Thyroid gland (tissue), 4 donors: ENCODE measurements around the gene KDM1A. TPM values are rescaled to one million over a fixed set of nuclear protein-coding genes. Genes with fewer than 3 reads are reported as not detected.
A peak's percentile ranks its signal among the peaks of the same experiment; 100 is the strongest.

Experiments
- DNase-seq, 2 donors: peaks; one replicate each; pipeline ENCODE4 v3.0.0-alpha.2; 2019
- H3K27ac ChIP-seq, 3 donors: fragments of 200-600 bp; sonication (generic); 1 replicate in 2 of 3; 2 replicates in 1 of 3; pipeline ENCODE4 v1.5.1; 2016 to 2019; ENCODE audit warnings: mild to moderate bottlenecking in 1 of 3, moderate library complexity in 1 of 3
- H3K27me3 ChIP-seq: fragments of 200-600 bp; sonication (generic); one replicate; pipeline ENCODE4 v1.5.1; 2019
- H3K36me3 ChIP-seq, 2 donors: fragments of 200-600 bp; sonication (generic); one replicate each; pipeline ENCODE4 v1.5.1; 2016 to 2019
- H3K4me1 ChIP-seq, 2 donors: fragments of 200-600 bp; sonication (generic); one replicate each; pipeline ENCODE4 v1.5.1; 2017 to 2019
- H3K4me3 ChIP-seq, 3 donors: fragments of 200-600 bp; sonication (generic); replicated peaks in 1 of 3; 1 replicate in 2 of 3; 2 replicates in 1 of 3; pipeline ENCODE4 v1.5.1; 2016; ENCODE audit warnings: mild to moderate bottlenecking in 1 of 3
- H3K9me3 ChIP-seq: fragments of 200-600 bp; sonication (generic); one replicate; pipeline ENCODE4 v1.5.1; 2017
- CTCF ChIP-seq, 6 experiments: fragments of 200-600 bp in 3 of 6; fragments of 450-650 bp in 3 of 6; sonication (generic) in 3 of 6; IDR thresholded peaks; one replicate each; pipeline ENCODE4 v1.5.1; 2016 to 2019; ENCODE audit warnings: antibody characterized with exemption in 6 of 6, mild to moderate bottlenecking in 2 of 6, inconsistent platforms in 1 of 6, moderate library complexity in 1 of 6
- POLR2A ChIP-seq, 2 donors: fragments of 450-650 bp; IDR thresholded peaks; one replicate each; pipeline ENCODE4 v1.6.1; 2017; ENCODE audit warnings: antibody characterized with exemption in 2 of 2, mild to moderate bottlenecking in 2 of 2, moderate library complexity in 1 of 2
- WGBS, 2 donors: methylation state at CpG; one replicate each; pipeline ENCODE4 v1.1.5; 2017; 5-methylcytosine and 5-hydroxymethylcytosine counted together
- intact Hi-C: fragments of 100-400 bp; cut with DNase I; formaldehyde crosslinking; loops from one replicate; pipeline ENCODE4 v1.15.1; 2023
- total RNA-seq, 4 donors: library from RNA; depleted of rRNA; stranded (reverse); fragments of >200 nt; gene quantifications; one replicate each; pipeline ENCODE4 v1.2.3, GENCODE V29; 2016

Gene KDM1A
- total RNA-seq, 4 donors from 2014 or later: 56.2 to 70.0 (median 65.2) TPM

- DNase-seq: no peak
- H3K36me3 ChIP-seq: peaks cover 23 to 35% of the 10 kb centered on the region in 2 donors
- H3K27me3 ChIP-seq: no peaks in the 10 kb centered on the region
- TF ChIP-seq CTCF (IDR thresholded peaks at IDR 0.05) (no peak), POLR2A (IDR thresholded peaks at IDR 0.05) (no peak)
- no peaks in the 10 kb centered on the region for H3K9me3 ChIP-seq
- H3K27ac ChIP-seq: no peak overlapping the region
- intact Hi-C loops: no loop called here
- no peaks in the 10 kb centered on the region for H3K4me1 ChIP-seq
- H3K4me3 ChIP-seq: no peak overlapping the region
Observed at GRCh38 chr1:23074012-23074411, 54.7 kb downstream of the KDM1A start.

- 93% methylated on average over 6 of the region's 6 CpGs for WGBS, 2 donors
- H3K4me1 ChIP-seq: peaks cover 0 to 4% of the 10 kb centered on the region in 2 donors
- intact Hi-C loops: no loop called here
- H3K27ac ChIP-seq: no peak overlapping the region
- no peaks in the 10 kb centered on the region for H3K27me3 ChIP-seq
- no peak for DNase-seq
- H3K9me3 ChIP-seq: no peaks in the 10 kb centered on the region
- peaks cover 35 to 50% of the 10 kb centered on the region in 2 donors for H3K36me3 ChIP-seq
- H3K4me3 ChIP-seq: no peak overlapping the region
- TF ChIP-seq POLR2A (IDR thresholded peaks at IDR 0.05): no peak
- TF ChIP-seq CTCF (IDR thresholded peaks at IDR 0.05): no peak
Observed at GRCh38 chr1:23079025-23079424, 59.8 kb downstream of the KDM1A start.

- TF ChIP-seq POLR2A (IDR thresholded peaks at IDR 0.05) (no peak), CTCF (IDR thresholded peaks at IDR 0.05) (no peak)
- H3K27me3 ChIP-seq: no peaks in the 10 kb centered on the region
- DNase-seq: no peak
- no peaks in the 10 kb centered on the region for H3K9me3 ChIP-seq
- WGBS, 2 donors: 97 to 100% methylated on average over 3 of the region's 3 CpGs
- H3K4me3 ChIP-seq: no peak overlapping the region
- intact Hi-C loops: no loop called here
- no peak overlapping the region for H3K27ac ChIP-seq
- H3K4me1 ChIP-seq: peaks cover 0 to 6% of the 10 kb centered on the region in 2 donors
- peaks cover 38 to 56% of the 10 kb centered on the region in 2 donors for H3K36me3 ChIP-seq
Observed at GRCh38 chr1:23080885-23081284, 61.6 kb downstream of the KDM1A start.

- intact Hi-C loops: no loop called here
- Histone ChIP-seq H3K9me3 (no peaks in the 10 kb centered on the region), H3K4me1 (peaks cover 0 to 6% of the 10 kb centered on the region in 2 donors), H3K27ac (no peak overlapping the region), H3K4me3 (no peak overlapping the region), H3K27me3 (no peaks in the 10 kb centered on the region), H3K36me3 (peaks cover 43 to 56% of the 10 kb centered on the region in 2 donors)
- WGBS, 2 donors: 92 to 94% methylated on average over 3 of the region's 3 CpGs
- no peak for DNase-seq
- TF ChIP-seq POLR2A (IDR thresholded peaks at IDR 0.05) (no peak), CTCF (IDR thresholded peaks at IDR 0.05) (peak in 2 of 6 experiments; percentile 12 to 19)
Observed at GRCh38 chr1:23081376-23081775, 62.1 kb downstream of the KDM1A start.

- intact Hi-C loops: no loop called here
- peak overlapping the region in 1 of 3 donors; percentile 33 for H3K27ac ChIP-seq
- TF ChIP-seq CTCF (IDR thresholded peaks at IDR 0.05) (no peak), POLR2A (IDR thresholded peaks at IDR 0.05) (no peak)
- 75 to 82% methylated on average over 5 of the region's 5 CpGs for WGBS, 2 donors
- no peaks in the 10 kb centered on the region for H3K9me3 ChIP-seq
- peak; percentile 21 to 26 for DNase-seq
- H3K4me1 ChIP-seq: peaks cover 0 to 6% of the 10 kb centered on the region in 2 donors
- peaks cover 57 to 62% of the 10 kb centered on the region in 2 donors for H3K36me3 ChIP-seq
- no peaks in the 10 kb centered on the region for H3K27me3 ChIP-seq
- no peak overlapping the region for H3K4me3 ChIP-seq
Observed at GRCh38 chr1:23083714-23084480, 64.6 kb downstream of the KDM1A start.
